Stimulated activated CD4-positive, alpha-beta T cell treated with anti-CD3 and anti-CD28 coated beads, Interleukin-1b, Interleukin-23, amount 100 ng/mL, for 48 hours (primary cell): ENCODE data around the gene PARD3.
"Not testable (repeated sequence)": the region's sequence is repeated elsewhere in the genome, so short reads cannot be mapped to it uniquely, and the experiment has no call there.

ENCODE experiments used
- DNase-seq: peaks from one replicate; pipeline ENCODE4 v3.0.0-alpha.2; 2020

Gene PARD3

GRCh38 chr10:34762603-34763299 is 52.3 kb downstream of the PARD3 start:
- no peak for DNase-seq

- no peak for DNase-seq
These were observed 52.9 kb downstream of the PARD3 start for GRCh38 chr10:34762156-34762555.

- DNase-seq: no peak
These were observed 53.6 kb downstream of the PARD3 start for GRCh38 chr10:34761453-34761852.

- no peak for DNase-seq
These were observed 54.5 kb downstream of the PARD3 start for GRCh38 chr10:34760606-34761005.

DNA sequence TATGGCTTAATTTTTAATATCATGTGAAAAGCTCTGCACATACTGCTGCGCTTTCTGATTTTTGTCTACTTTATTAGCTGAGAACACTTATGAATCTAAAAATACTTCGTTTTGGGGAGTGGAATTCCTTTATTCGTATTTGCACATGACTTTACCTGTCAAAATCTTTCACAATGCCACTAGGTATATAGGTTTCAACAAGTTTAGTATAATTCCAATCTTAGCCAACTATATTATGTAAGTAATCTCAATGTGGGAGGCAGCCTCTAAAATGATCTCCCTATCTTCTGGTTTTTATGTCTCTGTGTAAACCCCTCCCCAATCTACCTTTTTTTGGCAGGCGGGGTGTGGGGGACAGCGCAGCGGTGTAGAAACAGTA is 55.3 kb downstream of the PARD3 start:
- no peak for DNase-seq

- no peak for DNase-seq
These were observed 55.8 kb downstream of the PARD3 start for GRCh38 chr10:34759161-34759836.

- DNase-seq: no peak
These were observed 56.6 kb downstream of the PARD3 start for GRCh38 chr10:34758447-34758996.

DNA sequence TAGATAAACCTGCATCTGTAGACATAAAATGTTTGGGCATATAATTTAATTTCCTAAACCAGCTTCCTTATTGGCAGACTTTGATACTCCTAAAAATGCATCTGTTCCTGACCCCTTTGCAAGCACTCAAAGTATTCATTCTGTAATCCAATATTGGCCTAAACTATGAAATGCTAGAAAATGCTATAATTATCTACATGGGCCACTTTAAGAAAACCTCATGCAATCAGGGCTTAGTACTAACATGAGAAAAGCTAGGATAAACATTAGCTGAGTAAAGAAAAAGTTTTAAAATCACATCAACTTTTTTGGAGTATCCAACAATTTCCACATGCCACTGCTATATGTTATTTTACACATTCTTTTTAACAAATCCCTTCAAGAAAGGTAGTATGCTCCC is 57.2 kb downstream of the PARD3 start:
- DNase-seq: no peak

DNA sequence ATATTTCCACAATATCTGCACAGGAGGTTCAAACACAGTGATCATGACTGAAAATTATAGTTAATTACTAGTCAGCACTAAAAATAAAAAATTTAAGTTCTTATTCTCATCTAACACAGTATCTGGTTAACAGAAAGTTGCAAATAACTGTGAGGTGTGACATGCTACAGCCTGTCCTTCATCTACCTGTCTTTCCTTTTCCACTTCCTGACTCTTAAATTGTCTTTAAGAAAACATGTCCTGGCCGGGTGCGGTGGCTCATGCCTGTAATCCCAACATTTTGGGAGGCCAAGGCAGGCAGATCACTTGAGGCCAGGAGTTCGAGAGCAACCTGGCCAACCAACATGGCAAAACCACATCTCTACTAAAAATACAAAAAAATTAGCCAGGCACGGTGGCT is 57.9 kb downstream of the PARD3 start:
- not testable (repeated sequence) for DNase-seq

GRCh38 chr10:34756584-34756983 is 58.5 kb downstream of the PARD3 start:
- no peak for DNase-seq

DNA sequence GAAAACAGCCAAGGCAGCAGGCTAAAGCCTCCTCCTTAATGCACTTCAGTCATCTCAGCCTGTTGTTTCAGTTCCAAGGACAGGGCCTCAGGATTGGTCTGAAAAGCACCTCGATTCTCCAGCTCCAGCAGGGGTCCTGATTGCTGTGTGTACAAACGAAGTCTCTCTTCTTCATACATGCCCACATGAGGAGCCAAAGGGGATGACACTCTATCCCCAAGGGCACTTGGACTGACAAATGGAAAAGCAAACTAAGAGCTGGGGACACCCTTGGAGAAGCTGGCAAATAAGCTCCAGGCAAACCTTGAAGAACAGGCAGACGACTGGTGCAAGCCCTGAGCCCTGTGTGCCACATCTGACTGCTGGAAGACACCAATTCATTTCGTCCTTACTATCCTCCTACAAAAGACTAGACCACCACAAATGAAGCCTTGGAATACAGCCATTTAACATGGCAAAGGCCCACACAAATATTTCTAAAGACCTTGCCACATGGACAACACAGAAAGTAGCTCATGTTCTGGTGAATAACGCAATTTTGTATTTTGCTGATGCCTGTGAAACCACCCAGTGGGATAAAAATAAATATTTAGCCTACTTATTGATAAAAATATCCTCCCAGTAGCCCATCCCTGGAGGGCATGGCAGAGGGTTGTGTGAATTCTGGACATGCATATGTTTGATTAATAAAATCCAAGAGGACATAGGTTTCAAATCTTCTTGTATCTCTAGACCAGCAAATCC is 61.9 kb downstream of the PARD3 start:
- DNase-seq: no peak

DNA sequence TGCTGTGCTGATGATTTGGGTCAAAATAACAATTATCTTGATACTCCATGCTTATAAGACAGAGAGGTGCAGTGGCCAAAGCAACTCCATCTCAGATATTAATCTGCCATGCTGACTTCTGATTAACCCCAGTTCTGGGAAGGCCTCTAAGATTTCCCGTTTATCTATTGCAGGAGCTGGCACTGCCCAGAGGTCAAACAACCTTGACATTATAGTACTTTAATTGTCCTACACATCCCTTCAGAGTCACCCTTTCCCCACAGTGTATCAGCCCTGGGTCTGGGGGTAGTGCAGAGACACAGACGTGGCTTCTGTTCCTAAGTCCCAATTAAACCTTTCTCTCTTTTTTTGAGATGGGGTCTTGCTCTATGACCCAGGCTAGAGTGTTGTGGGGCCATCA is 63.8 kb downstream of the PARD3 start:
- no peak for DNase-seq

- not testable (repeated sequence) for DNase-seq
These were observed 64.3 kb downstream of the PARD3 start for GRCh38 chr10:34750795-34751194.

GRCh38 chr10:34748767-34749166 is 66.3 kb downstream of the PARD3 start:
- no peak for DNase-seq

DNA sequence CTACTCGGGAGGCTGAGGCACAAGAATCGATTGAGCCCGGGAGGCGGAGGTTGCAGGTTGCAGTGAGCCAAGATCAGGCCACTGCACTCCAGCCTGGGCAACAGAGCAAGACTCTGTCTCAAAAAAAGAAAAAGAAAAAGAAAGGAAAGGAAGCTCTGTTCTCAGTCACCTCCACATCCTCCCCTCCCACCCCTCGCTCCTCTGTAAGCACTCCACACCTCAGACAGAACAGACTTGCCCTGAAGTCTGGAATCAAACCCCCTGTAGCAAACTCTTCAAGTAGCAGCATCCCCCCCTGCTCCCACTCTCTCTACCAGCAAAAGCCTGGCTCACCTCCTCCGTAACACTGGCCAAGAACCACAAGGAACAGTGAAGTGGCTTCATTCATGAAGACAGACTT is 66.7 kb downstream of the PARD3 start:
- DNase-seq: no peak

GRCh38 chr10:34746094-34746493 is 69.0 kb downstream of the PARD3 start:
- no peak for DNase-seq

- DNase-seq: no peak
These were observed 69.9 kb downstream of the PARD3 start for GRCh38 chr10:34745244-34745643.

DNA sequence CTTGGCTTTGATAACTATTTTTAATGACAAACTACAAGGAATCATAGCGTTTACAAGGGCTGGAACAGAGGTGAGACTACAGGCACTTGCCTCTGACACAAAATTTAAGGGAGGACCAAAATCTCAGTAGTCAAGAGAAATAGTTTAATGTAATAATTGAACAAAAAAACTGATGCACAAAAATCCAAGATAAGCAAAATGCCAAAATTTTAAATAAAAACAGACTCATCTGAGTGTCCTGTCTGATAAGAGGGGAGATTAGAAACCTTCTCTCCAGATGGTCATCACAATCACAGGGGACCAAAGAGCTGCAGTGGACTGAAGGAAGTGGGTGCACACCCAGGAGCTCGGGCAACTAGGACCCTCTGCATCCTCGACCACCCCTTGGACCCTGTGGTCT is 70.5 kb downstream of the PARD3 start:
- no peak for DNase-seq

DNA sequence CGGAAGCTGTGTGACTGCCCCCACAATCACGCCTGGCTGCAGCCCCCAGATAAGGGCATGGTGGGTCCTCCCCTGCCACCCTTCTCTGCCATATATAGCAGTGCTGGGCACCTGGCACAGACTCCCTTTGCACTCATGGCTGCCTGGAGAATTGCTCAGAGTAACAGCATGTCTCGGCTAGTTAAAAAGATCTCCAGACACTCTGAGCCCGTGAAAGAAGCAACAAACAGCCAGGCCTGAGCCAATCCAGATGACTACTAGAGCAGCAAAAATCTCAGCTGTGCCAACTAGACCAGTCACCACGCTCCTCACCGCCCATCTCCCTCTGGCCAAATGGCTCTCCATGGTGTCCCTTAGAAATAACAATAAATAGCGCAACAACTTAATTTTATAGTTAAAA is 71.3 kb downstream of the PARD3 start:
- no peak for DNase-seq

DNA sequence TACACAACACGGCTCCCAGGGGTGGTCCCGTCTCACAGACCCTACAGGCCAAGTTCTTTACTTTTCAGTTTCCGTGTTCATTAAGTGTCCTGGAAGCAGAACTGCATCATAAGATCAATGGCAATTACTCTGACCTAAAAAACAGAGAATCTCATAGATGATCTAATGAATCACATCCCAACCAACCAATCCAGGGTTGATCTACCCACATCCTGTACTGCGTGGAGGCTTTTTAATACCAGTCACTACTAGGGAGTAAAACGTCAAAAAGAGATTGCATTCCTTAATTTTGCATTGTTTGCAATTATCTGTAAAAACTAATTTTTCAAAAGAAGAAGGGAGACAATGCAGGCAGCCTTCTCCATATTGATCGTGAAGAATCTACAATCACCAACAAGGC is 72.6 kb downstream of the PARD3 start:
- DNase-seq: no peak

- DNase-seq: not testable (repeated sequence)
These were observed 74.0 kb downstream of the PARD3 start for GRCh38 chr10:34741087-34741486.

DNA sequence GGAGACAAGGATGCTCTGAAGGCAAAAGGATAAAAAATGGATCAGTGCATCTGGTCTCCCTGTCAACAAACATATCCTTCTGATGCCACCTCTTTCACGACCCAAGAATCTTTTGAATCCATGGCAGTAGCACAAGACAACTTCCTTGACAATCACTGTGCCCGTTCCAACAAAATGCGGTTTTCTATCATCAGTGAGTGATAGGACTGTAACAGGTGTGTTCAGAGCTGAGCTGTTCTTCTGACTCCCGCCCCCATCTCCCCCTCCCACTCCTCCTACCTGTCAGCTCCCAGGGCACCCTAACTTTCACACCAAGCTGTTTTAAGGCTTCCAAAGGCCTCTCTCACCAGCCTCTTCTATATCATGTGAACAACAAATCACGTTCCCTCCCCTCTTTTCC is 74.8 kb downstream of the PARD3 start:
- DNase-seq: no peak

- no peak for DNase-seq
These were observed 75.2 kb downstream of the PARD3 start for GRCh38 chr10:34739915-34740314.

- DNase-seq: no peak
These were observed 77.3 kb downstream of the PARD3 start for GRCh38 chr10:34737772-34738169.
